ENCODE data around the gene LAMA3.

The LAMA3 gene

GRCh38 chr18:23669804-23670405 lies 19.3 kb upstream of the LAMA3 start:
- no peak for DNase-seq (ENCODE audit: extremely low read depth, low read depth)
- no peak for TF ChIP-seq CTCF (IDR thresholded peaks at IDR 0.05; ENCODE audit: low read depth, low read length, missing control alignments)
- no peak overlapping the region for H3K4me3 ChIP-seq (replicated peaks; ENCODE audit: low read depth, low read length)

- DNase-seq (ENCODE audit: extremely low read depth, low read depth), result no peak
- TF ChIP-seq CTCF (IDR thresholded peaks at IDR 0.05; ENCODE audit: low read depth, low read length, missing control alignments), result no peak
- H3K4me3 ChIP-seq (replicated peaks; ENCODE audit: low read depth, low read length), result no peak overlapping the region
These were observed 17.7 kb upstream of the LAMA3 start for GRCh38 chr18:23671564-23671963.

GRCh38 chr18:23673725-23674124 lies 15.5 kb upstream of the LAMA3 start:
- no peak for TF ChIP-seq CTCF (IDR thresholded peaks at IDR 0.05; ENCODE audit: low read depth, low read length, missing control alignments)
- no peak for DNase-seq (ENCODE audit: extremely low read depth, low read depth)
- no peak overlapping the region for H3K4me3 ChIP-seq (replicated peaks; ENCODE audit: low read depth, low read length)

- no peak for TF ChIP-seq CTCF (IDR thresholded peaks at IDR 0.05; ENCODE audit: low read depth, low read length, missing control alignments)
- H3K4me3 ChIP-seq (replicated peaks; ENCODE audit: low read depth, low read length), result no peak overlapping the region
- DNase-seq (ENCODE audit: extremely low read depth, low read depth), result no peak
These were observed 14.0 kb upstream of the LAMA3 start for GRCh38 chr18:23675236-23675635.

GRCh38 chr18:23675896-23676295 lies 13.4 kb upstream of the LAMA3 start:
- no peak overlapping the region for H3K4me3 ChIP-seq (replicated peaks; ENCODE audit: low read depth, low read length)
- no peak for DNase-seq (ENCODE audit: extremely low read depth, low read depth)
- no peak for TF ChIP-seq CTCF (IDR thresholded peaks at IDR 0.05; ENCODE audit: low read depth, low read length, missing control alignments)

GRCh38 chr18:23682045-23682444 lies 7.2 kb upstream of the LAMA3 start:
- TF ChIP-seq CTCF (IDR thresholded peaks at IDR 0.05; ENCODE audit: low read depth, low read length, missing control alignments), result no peak
- no peak overlapping the region for H3K4me3 ChIP-seq (replicated peaks; ENCODE audit: low read depth, low read length)
- DNase-seq (ENCODE audit: extremely low read depth, low read depth), result no peak

GRCh38 chr18:23682472-23682871 lies 6.8 kb upstream of the LAMA3 start:
- DNase-seq (ENCODE audit: extremely low read depth, low read depth), result no peak
- H3K4me3 ChIP-seq (replicated peaks; ENCODE audit: low read depth, low read length), result no peak overlapping the region
- no peak for TF ChIP-seq CTCF (IDR thresholded peaks at IDR 0.05; ENCODE audit: low read depth, low read length, missing control alignments)
